Neural crest cell (in vitro differentiated cells): ENCODE data around the gene LYST. TPM values are rescaled to one million over a fixed set of nuclear protein-coding genes. Genes with fewer than 3 reads are reported as not detected.

Experiments used
- DNase-seq: peaks from one replicate; pipeline ENCODE4 v3.0.0; 2021; ENCODE audit warnings: low read depth, mixed read lengths, low spot score
- H3K27ac Mint-ChIP-seq: one replicate; pipeline ENCODE4 v1.8.0; 2021; ENCODE audit warnings: mild to moderate bottlenecking, mixed read lengths; ENCODE audit not compliant: unreplicated experiment
- H3K27me3 Mint-ChIP-seq: 2 replicates; pipeline ENCODE4 v1.8.0; 2021; ENCODE audit warnings: low read depth, mild to moderate bottlenecking, mixed read lengths
- H3K36me3 Mint-ChIP-seq: 2 replicates; pipeline ENCODE4 v1.8.0; 2021; ENCODE audit warnings: low read depth, mild to moderate bottlenecking, mixed read lengths
- H3K4me1 Mint-ChIP-seq: 2 replicates; pipeline ENCODE4 v1.8.0; 2021; ENCODE audit warnings: mixed read lengths
- H3K4me3 Mint-ChIP-seq: one replicate; pipeline ENCODE4 v1.8.0; 2021; ENCODE audit warnings: mild to moderate bottlenecking, mixed read lengths
- H3K9me3 Mint-ChIP-seq: 2 replicates; pipeline ENCODE4 v1.8.0; 2021; ENCODE audit warnings: mixed read lengths
- total RNA-seq: library from RNA; stranded (reverse); gene quantifications from 2 replicates; pipeline ENCODE4 v1.2.1, GENCODE V29; 2021
- TF ChIP-seq, protein P1 (sequence below): fragments of 200-600 bp; sonication (generic); conservative IDR thresholded peaks from 2 replicates; pipeline ENCODE4 v1.5.0; 2021; ENCODE audit warnings: antibody characterized with exemption, mild to moderate bottlenecking

The LYST gene
- total RNA-seq, 1 donor from 2014 or later = 5.3 TPM

DNA sequence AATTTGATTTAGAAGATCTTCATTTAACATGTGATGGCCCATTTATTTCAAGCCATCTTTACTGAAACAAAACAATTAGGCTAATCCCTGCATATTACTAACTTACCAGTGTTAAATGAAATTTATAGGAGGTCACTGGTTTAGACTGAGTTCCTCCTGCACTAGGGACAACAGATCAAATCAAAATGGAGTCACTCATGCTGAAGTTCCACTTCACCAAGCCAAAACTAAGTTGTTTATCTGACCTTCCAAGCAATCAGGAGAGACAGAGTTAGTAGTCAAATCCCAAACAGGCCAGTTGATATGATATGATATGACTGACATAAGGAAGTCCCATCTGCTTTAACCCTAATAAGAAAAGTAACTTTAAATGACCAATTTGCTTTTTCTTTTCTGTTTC lies 4.8 kb downstream of the LYST start:
- H3K4me3 Mint-ChIP-seq = no peak overlapping the region
- peaks cover 13% of the 10 kb centered on the region for H3K4me1 Mint-ChIP-seq
- H3K27ac Mint-ChIP-seq = no peak overlapping the region
- peaks cover 24% of the 10 kb centered on the region for H3K27me3 Mint-ChIP-seq
- no peak for DNase-seq
- no peaks in the 10 kb centered on the region for H3K36me3 Mint-ChIP-seq
- TF ChIP-seq, protein P1, sequence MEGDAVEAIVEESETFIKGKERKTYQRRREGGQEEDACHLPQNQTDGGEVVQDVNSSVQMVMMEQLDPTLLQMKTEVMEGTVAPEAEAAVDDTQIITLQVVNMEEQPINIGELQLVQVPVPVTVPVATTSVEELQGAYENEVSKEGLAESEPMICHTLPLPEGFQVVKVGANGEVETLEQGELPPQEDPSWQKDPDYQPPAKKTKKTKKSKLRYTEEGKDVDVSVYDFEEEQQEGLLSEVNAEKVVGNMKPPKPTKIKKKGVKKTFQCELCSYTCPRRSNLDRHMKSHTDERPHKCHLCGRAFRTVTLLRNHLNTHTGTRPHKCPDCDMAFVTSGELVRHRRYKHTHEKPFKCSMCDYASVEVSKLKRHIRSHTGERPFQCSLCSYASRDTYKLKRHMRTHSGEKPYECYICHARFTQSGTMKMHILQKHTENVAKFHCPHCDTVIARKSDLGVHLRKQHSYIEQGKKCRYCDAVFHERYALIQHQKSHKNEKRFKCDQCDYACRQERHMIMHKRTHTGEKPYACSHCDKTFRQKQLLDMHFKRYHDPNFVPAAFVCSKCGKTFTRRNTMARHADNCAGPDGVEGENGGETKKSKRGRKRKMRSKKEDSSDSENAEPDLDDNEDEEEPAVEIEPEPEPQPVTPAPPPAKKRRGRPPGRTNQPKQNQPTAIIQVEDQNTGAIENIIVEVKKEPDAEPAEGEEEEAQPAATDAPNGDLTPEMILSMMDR = no peak
- no peaks in the 10 kb centered on the region for H3K9me3 Mint-ChIP-seq

DNA sequence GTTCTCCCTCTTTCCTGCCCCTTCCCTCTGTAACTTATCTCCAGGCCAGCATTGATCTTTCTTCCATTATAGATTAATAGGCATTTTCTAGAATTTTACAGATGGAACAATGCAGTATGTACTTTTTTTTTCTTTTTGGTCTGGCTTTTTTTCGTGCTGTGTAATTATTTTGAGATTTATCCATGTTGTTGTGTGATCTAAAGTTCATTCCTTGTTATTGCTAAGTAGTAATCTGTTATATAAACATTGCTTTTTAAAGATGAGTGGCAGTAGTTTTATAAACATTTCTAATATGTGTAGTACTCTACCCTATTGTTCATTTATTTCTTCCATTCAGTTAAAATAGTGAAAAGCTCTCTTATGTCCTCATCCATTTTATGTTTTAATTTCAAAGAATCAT lies 5.9 kb downstream of the LYST start:
- Mint-ChIP-seq H3K9me3 (no peaks in the 10 kb centered on the region), H3K27ac (no peak overlapping the region), H3K36me3 (no peaks in the 10 kb centered on the region), H3K27me3 (peaks cover 20% of the 10 kb centered on the region), H3K4me3 (no peak overlapping the region), H3K4me1 (peaks cover 9% of the 10 kb centered on the region)
- no peak for DNase-seq
- TF ChIP-seq, protein P1 = no peak

DNA sequence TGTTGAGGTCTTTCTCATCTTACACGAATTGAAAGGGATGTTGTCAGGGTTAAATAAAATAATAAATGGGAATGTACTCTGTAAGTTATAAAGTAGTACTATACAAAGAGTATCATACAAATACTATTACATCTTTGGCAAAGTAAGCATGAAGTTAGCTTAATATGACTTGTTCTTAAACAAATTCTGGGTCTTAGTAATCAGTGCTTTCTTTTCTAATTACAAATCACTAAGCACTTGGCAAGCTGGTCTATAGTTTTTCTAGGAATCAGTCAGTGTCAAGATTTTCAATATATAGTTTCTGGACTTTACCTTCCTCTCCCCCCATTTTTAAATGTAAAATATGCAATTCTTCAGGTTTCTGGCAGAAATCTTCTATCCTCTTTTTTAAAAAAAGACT lies 6.9 kb downstream of the LYST start:
- TF ChIP-seq, protein P1 = no peak
- no peaks in the 10 kb centered on the region for H3K36me3 Mint-ChIP-seq
- no peak overlapping the region for H3K27ac Mint-ChIP-seq
- no peaks in the 10 kb centered on the region for H3K4me1 Mint-ChIP-seq
- H3K4me3 Mint-ChIP-seq = no peak overlapping the region
- H3K27me3 Mint-ChIP-seq = peaks cover 11% of the 10 kb centered on the region
- no peaks in the 10 kb centered on the region for H3K9me3 Mint-ChIP-seq
- DNase-seq = no peak

DNA sequence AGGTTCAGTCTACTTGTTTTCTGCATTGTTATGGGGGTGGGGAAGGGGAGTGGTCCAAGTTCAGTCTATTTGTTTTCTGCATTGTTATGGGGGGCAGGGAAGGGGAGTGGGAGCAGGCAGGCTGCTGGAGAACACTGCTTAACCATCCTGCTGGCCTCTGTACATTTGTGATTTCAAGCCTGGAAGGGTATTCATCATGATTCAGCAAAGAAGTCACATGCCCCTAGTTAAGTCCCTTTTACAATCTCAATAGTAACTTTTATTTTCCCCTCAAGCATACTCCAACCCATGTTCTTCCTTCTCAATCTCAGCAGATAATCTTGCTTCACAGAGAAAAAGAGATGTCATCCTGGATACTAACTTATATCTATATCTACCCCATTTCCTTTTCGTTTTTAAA lies 7.9 kb downstream of the LYST start:
- Mint-ChIP-seq H3K27me3 (peaks cover under 1% of the 10 kb centered on the region), H3K4me3 (no peak overlapping the region), H3K36me3 (no peaks in the 10 kb centered on the region), H3K27ac (no peak overlapping the region), H3K9me3 (no peaks in the 10 kb centered on the region), H3K4me1 (no peaks in the 10 kb centered on the region)
- TF ChIP-seq, protein P1 = no peak
- no peak for DNase-seq

DNA sequence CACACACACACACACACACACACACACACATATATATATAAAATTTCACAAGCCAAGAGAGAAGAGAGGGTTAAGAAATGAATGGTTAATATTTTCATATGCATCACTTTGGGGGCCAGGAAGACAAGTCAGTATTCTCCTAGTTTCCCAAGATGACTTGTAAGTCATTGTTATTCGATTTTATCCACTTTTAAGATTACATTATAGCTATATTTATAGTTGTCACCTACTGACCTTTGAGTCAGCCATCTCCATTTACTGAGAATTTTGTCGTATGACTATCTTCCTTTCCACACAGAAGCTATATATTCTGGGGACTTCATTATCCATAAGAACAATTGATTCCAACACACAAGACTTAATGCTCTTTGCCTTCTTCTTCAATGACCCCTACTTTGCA lies 8.9 kb downstream of the LYST start:
- no peak overlapping the region for H3K4me3 Mint-ChIP-seq
- H3K27me3 Mint-ChIP-seq = no peaks in the 10 kb centered on the region
- H3K4me1 Mint-ChIP-seq = no peaks in the 10 kb centered on the region
- H3K9me3 Mint-ChIP-seq = no peaks in the 10 kb centered on the region
- H3K27ac Mint-ChIP-seq = no peak overlapping the region
- no peaks in the 10 kb centered on the region for H3K36me3 Mint-ChIP-seq
- DNase-seq = no peak
- TF ChIP-seq, protein P1 = no peak

DNA sequence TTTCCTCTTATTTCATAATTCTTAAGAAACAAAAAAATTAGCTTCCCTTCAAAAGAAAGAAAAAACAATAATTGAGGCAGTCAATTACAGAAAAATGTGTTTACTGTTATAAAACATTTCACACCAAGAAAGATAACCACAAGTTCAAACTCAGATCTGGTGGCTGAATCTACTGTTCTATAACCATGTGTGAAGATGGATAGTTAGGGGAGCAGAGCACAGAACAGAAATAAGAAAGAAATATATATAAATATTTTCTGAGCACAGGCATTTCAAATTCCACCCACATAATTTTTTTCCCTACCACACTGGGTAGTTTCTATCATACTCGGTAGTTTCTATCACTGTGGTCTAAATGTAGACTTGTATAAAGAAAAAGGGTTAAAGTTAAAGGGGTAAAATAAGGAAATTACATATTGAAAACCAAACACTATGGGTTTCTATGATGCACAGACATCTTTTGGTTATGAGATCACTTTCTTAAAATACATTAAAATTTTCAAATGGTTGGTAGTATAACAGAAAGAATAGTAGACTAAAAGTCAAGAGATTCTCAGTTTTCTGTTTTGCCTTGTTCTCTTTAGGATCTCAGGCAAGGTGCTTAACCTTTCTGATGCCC lies 10.8 kb downstream of the LYST start:
- no peaks in the 10 kb centered on the region for H3K4me1 Mint-ChIP-seq
- H3K9me3 Mint-ChIP-seq = no peaks in the 10 kb centered on the region
- no peak for DNase-seq
- H3K27ac Mint-ChIP-seq = no peak overlapping the region
- no peaks in the 10 kb centered on the region for H3K36me3 Mint-ChIP-seq
- H3K4me3 Mint-ChIP-seq = no peak overlapping the region
- no peaks in the 10 kb centered on the region for H3K27me3 Mint-ChIP-seq
- TF ChIP-seq, protein P1 = no peak
